Spleen (tissue), 11 donors: ENCODE results near the gene THRA. TPM values are rescaled to one million over a fixed set of nuclear protein-coding genes. Genes with fewer than 3 reads are reported as not detected.
"Not testable (repeated sequence)": the region's sequence is repeated elsewhere in the genome, so short reads cannot be mapped to it uniquely, and the experiment has no call there.

ENCODE experiments used
- DNase-seq: peaks from one replicate; pipeline ENCODE4 v3.0.0-alpha.2; 2020
- H3K27ac ChIP-seq, 8 donors: fragments of 200-600 bp; sonication (generic) in 7 of 8; 1 replicate in 4 of 8; 2 replicates in 4 of 8; pipeline versions ENCODE4 v1.5.0 to v1.8.0; 2016 to 2021; ENCODE audit warnings: inconsistent platforms in 4 of 8, mild to moderate bottlenecking in 4 of 8, moderate library complexity in 1 of 8
- H3K27me3 ChIP-seq, 7 donors: fragments of 200-600 bp; sonication (generic) in 6 of 7; replicated peaks in 1 of 7; 1 replicate in 4 of 7; 2 replicates in 3 of 7; pipeline versions ENCODE4 v1.5.0 to v1.8.0; 2016 to 2021; ENCODE audit warnings: inconsistent platforms in 3 of 7, mild to moderate bottlenecking in 1 of 7
- H3K36me3 ChIP-seq, 6 donors: fragments of 200-600 bp; sonication (generic) in 5 of 6; 1 replicate in 4 of 6; 2 replicates in 2 of 6; pipeline versions ENCODE4 v1.5.0 to v1.8.0; 2016 to 2021; ENCODE audit warnings: inconsistent platforms in 2 of 6
- H3K4me1 ChIP-seq, 6 donors: fragments of 200-600 bp; sonication (generic) in 5 of 6; 1 replicate in 3 of 6; 2 replicates in 3 of 6; pipeline versions ENCODE4 v1.5.0 to v1.8.0; 2016 to 2021; ENCODE audit warnings: inconsistent platforms in 3 of 6
- H3K4me3 ChIP-seq, 8 donors: fragments of 200-600 bp; sonication (generic) in 7 of 8; 1 replicate in 4 of 8; 2 replicates in 4 of 8; pipeline versions ENCODE4 v1.5.0 to v1.8.0; 2016 to 2021; ENCODE audit warnings: inconsistent platforms in 4 of 8, mild to moderate bottlenecking in 4 of 8, moderate library complexity in 2 of 8
- H3K9me3 ChIP-seq, 8 donors: fragments of 200-600 bp; sonication (generic) in 7 of 8; 1 replicate in 4 of 8; 2 replicates in 4 of 8; pipeline versions ENCODE4 v1.5.0 to v1.8.0; 2016 to 2021; ENCODE audit warnings: inconsistent platforms in 4 of 8
- POLR2A ChIP-seq, 3 donors: fragments of 450-650 bp; IDR thresholded peaks; one replicate each; pipeline ENCODE4 v1.5.1; 2017; ENCODE audit warnings: antibody characterized with exemption in 3 of 3, mild to moderate bottlenecking in 1 of 3
- POLR2AphosphoS5 ChIP-seq, 3 donors: sonication (generic); formaldehyde crosslinking; IDR thresholded peaks; one replicate each; pipeline ENCODE4 v1.5.1; 2017; ENCODE audit warnings: antibody characterized with exemption in 3 of 3
- WGBS, 5 donors: extraction: QIAGEN DNeasy Blood & Tissue Kit in 3 of 5; methylation state at CpG; one replicate each; pipeline versions ENCODE4 v1.1.5 to v1.1.7; 2013 to 2018; 5-methylcytosine and 5-hydroxymethylcytosine counted together
- intact Hi-C: fragments of 100-400 bp; cut with DNase I; formaldehyde crosslinking; loops from one replicate; pipeline ENCODE4 v1.15.0; 2023; ENCODE audit warnings: low total_unique reads
- microRNA-seq, 3 donors: library from miRNA; unstranded; fragments of <30 nt; microRNA quantifications; one replicate each; pipeline versions ENCODE4 to v1.1.0, GENCODE V29; 2019 to 2020
- polyA plus RNA-seq, 3 donors: library from polyadenylated mRNA; stranded (reverse); fragments of 200-250 nt; gene quantifications; one replicate each; pipeline ENCODE4 v1.2.1, GENCODE V29; 2013
- small RNA-seq, 4 donors: library from RNA; depleted of rRNA; stranded (forward); fragments of <200 nt; gene quantifications; one replicate each; pipeline ENCODE3, GENCODE V24; 2016
- total RNA-seq, 7 donors: library from RNA; depleted of rRNA in 3 of 7; stranded (reverse); fragments of >200 nt in 3 of 7; fragmentation: NEBNext Ultra II Directional in 4 of 7; extraction: Animal tissue kit (Norgen Biotek cat#: 25700) in 4 of 7; gene quantifications; one replicate each; pipeline versions ENCODE4 v1.1.0 to v1.2.1, GENCODE V29; 2016 to 2021
- TF ChIP-seq, protein P1 (sequence below), 11 experiments: fragments of 200-600 bp in 7 of 11; fragments of 450-650 bp in 4 of 11; sonication (generic) in 4 of 11; IDR thresholded peaks in 8 of 11; conservative IDR thresholded peaks in 3 of 11; 1 replicate in 7 of 11; 2 replicates in 4 of 11; pipeline versions ENCODE4 v1.4.0 to v1.8.0; 2016 to 2021; ENCODE audit warnings: antibody characterized with exemption in 11 of 11, inconsistent platforms in 4 of 11, mild to moderate bottlenecking in 1 of 11
- donor health status: healthy with polysubstance abuse.
- donor health status: DM: no; HTN: no; CAD: no; lungs with moderate emphysema.
- donor health status: DM: no; HTN: no; CAD: no.
- donor health status: Bipolar disorder and iron deficiency.
- donor health status: healthy.
- donor health status: DM: no; HTN: no; CAD: no.
- donor health status: DM: yes; HTN: yes; CAD: no.

Gene THRA
- total and polyA plus RNA-seq, 10 donors = 3.9 to 36.1 (median 16.9) TPM

DNA sequence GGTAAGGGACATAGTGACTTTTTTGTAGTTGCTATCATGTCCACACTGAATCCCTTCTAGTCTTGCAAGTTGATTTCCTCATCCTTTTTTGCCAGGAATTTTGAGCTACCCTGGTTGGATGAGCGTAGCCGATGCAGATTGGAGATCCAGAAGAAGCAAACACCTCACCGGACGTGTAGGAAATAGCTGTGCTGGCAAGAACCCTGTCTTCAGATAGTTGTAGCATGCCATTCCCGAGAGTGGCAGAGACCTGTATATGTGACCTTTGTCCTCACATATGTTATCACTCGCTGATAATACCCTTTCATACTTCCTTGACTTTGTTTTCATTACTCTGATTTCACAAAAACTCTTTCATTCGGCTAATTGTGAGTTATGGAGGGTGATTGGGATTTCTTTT is 71.4 kb downstream of the THRA start:
- no peaks in the 10 kb centered on the region for H3K9me3 ChIP-seq
- intact Hi-C loops = no loop called here
- 89 to 94% (median 90%) methylated on average over 7 of the region's 7 CpGs for WGBS, 5 donors
- H3K4me1 ChIP-seq = peaks cover 4 to 69% (median 21%) of the 10 kb centered on the region in 6 donors
- DNase-seq = no peak
- TF ChIP-seq POLR2A (IDR thresholded peaks at IDR 0.05) (no peak), POLR2AphosphoS5 (IDR thresholded peaks at IDR 0.05) (no peak)
- TF ChIP-seq, protein P1, sequence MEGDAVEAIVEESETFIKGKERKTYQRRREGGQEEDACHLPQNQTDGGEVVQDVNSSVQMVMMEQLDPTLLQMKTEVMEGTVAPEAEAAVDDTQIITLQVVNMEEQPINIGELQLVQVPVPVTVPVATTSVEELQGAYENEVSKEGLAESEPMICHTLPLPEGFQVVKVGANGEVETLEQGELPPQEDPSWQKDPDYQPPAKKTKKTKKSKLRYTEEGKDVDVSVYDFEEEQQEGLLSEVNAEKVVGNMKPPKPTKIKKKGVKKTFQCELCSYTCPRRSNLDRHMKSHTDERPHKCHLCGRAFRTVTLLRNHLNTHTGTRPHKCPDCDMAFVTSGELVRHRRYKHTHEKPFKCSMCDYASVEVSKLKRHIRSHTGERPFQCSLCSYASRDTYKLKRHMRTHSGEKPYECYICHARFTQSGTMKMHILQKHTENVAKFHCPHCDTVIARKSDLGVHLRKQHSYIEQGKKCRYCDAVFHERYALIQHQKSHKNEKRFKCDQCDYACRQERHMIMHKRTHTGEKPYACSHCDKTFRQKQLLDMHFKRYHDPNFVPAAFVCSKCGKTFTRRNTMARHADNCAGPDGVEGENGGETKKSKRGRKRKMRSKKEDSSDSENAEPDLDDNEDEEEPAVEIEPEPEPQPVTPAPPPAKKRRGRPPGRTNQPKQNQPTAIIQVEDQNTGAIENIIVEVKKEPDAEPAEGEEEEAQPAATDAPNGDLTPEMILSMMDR (IDR thresholded peaks at IDR 0.05 in 8 of 11, conservative IDR thresholded peaks at IDR 0.05 in 3 of 11) = no peak
- peak overlapping the region in 2 of 8 donors; percentile 13 to 99 for H3K27ac ChIP-seq
- no peaks in the 10 kb centered on the region for H3K27me3 ChIP-seq
- H3K36me3 ChIP-seq = peaks cover 6 to 94% (median 67%) of the 10 kb centered on the region in 6 donors
- H3K4me3 ChIP-seq = no peak overlapping the region

DNA sequence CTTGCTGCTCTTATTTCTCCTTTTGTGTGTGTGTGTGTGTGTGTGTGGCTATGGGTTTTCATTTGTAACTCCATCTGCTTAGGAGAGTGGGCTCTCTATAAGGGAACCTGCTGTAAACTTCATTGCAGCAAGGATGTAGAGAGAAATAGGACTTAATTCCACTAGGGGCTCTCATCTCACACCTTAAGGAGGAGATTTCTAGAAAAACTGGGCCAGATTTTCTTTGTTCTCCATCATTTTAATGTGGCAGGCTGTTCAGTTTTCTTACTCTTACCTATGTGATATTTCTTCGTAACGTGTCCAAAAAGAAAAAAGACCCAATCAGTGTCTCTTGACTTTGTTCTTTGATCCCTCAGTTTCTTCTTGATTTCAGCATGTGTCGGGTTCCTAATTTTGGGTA is 73.1 kb downstream of the THRA start:
- TF ChIP-seq POLR2A (IDR thresholded peaks at IDR 0.05) = no peak
- TF ChIP-seq, protein P1 (IDR thresholded peaks at IDR 0.05 in 8 of 11, conservative IDR thresholded peaks at IDR 0.05 in 3 of 11) = no peak
- no peak for TF ChIP-seq POLR2AphosphoS5 (IDR thresholded peaks at IDR 0.05)
- WGBS, 5 donors = 86 to 96% (median 88%) methylated on average over 3 of the region's 3 CpGs
- Histone ChIP-seq H3K27me3 (no peaks in the 10 kb centered on the region), H3K4me1 (peaks cover 10 to 63% (median 24%) of the 10 kb centered on the region in 6 donors), H3K4me3 (no peak overlapping the region), H3K36me3 (peaks cover 0 to 77% (median 53%) of the 10 kb centered on the region in 6 donors), H3K27ac (peak overlapping the region in 4 of 8 donors; percentile 21 to 99 (median 34)), H3K9me3 (no peaks in the 10 kb centered on the region)
- intact Hi-C loops = no loop called here
- DNase-seq = no peak

DNA sequence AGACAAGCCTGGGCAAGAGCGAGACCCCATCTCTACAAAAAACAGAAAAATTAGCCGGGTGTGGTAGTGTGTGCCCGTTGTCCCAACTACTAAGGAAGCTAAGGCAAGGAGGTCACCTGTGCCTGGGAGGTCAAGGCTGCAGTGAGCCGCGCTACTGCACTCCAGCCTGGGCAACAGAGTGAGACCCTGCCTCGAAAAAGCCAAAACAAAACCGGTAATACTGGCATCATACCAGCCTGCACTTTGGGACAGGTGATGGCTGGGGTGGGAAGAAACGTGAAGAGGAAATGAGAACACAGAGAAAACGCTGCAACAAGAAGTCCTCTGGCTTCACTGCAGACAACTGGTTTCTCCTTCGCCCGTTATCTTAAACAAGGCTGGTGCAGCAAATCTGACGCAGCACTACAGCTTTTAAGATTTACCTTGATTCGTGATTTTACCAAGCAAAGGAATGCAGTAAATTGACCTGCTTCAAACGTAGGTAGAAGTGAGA is 76.8 kb downstream of the THRA start:
- H3K27ac ChIP-seq = peak overlapping the region; percentile 91 to 100 (median 98)
- WGBS, 5 donors = 14 to 20% (median 16%) methylated on average over 14 of the region's 14 CpGs
- no peaks in the 10 kb centered on the region for H3K9me3 ChIP-seq
- peak; percentile 78 for DNase-seq
- peaks cover 0 to 74% (median 43%) of the 10 kb centered on the region in 6 donors for H3K36me3 ChIP-seq
- H3K4me1 ChIP-seq = peaks cover 18 to 84% (median 39%) of the 10 kb centered on the region in 6 donors
- peak overlapping the region; percentile 32 to 91 (median 60) for H3K4me3 ChIP-seq
- intact Hi-C loops = no loop called here
- no peaks in the 10 kb centered on the region for H3K27me3 ChIP-seq
- TF ChIP-seq, protein P1 (IDR thresholded peaks at IDR 0.05 in 8 of 11, conservative IDR thresholded peaks at IDR 0.05 in 3 of 11) = no peak
- TF ChIP-seq POLR2AphosphoS5 (IDR thresholded peaks at IDR 0.05) (no peak), POLR2A (IDR thresholded peaks at IDR 0.05) (no peak)

DNA sequence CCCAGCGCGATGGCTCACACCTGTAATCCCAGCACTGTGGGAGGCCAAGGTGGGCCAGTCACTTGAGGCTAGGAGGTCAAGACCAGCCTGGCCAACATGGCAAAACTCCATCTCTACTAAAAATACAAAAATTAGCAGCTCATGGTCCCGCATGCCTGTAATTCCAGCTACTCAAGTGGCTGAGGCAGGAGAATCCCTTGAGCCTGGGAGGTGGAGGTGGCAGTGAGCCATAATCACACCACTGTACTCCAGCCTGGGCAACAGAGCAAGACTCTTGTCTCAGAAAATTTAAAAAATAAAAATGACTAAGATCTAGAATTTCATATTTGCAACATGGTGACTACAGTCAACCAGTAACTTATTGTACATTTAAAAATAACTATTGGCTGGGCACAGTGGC is 80.4 kb downstream of the THRA start:
- H3K27me3 ChIP-seq, H3K4me3 ChIP-seq, H3K9me3 ChIP-seq, intact Hi-C loops, DNase-seq, H3K27ac ChIP-seq: not testable (repeated sequence)
- peaks cover 0 to 72% (median 41%) of the 10 kb centered on the region in 6 donors for H3K36me3 ChIP-seq
- H3K4me1 ChIP-seq = peaks cover 18 to 87% (median 50%) of the 10 kb centered on the region in 6 donors
- WGBS, 5 donors = 91 to 99% (median 97%) methylated on average over 3 of the region's 3 CpGs

Small RNAs within 50 kb of the gene (microRNA-seq; reads per million reads assigned to microRNA genes)
- 0 to 0.72 (median 0.28) reads per million in 3 donors for gene MIR6884

Small RNAs within 50 kb of the gene (small RNA-seq; reads per million reads assigned to genes)
- 968 to 1,926 (median 1,362) reads per million in 4 donors for gene SNORD124

Other genes with a start within 250 kb of the THRA start
- gene IKZF3, start 198.7 kb upstream of the THRA start, total RNA-seq = 100 to 1,000 TPM in 1 of 7 donors, 10 to 100 TPM in 6; 79.1 to 132 (median 86.4) TPM
- 10 to 100 TPM; 17.5 to 33.3 (median 27.8) TPM for gene IKZF3, start 198.7 kb upstream of the THRA start, polyA plus RNA-seq
- under 1 TPM in 3 of 7 donors, not detected in 4; 0.16 to 0.46 (median 0.17) TPM for gene ZPBP2, start 194.8 kb upstream of the THRA start, total RNA-seq
- under 1 TPM; 0.22 to 0.29 (median 0.24) TPM for gene ZPBP2, start 194.8 kb upstream of the THRA start, polyA plus RNA-seq
- 10 to 100 TPM; 15.4 to 30.0 (median 21.4) TPM for gene GSDMB, start 144.3 kb upstream of the THRA start, total RNA-seq
- gene GSDMB, start 144.3 kb upstream of the THRA start, polyA plus RNA-seq = 10 to 100 TPM; 13.1 to 41.9 (median 18.2) TPM
- 10 to 100 TPM; 48.0 to 77.6 (median 58.2) TPM for gene ORMDL3, start 135.4 kb upstream of the THRA start, total RNA-seq
- 10 to 100 TPM; 34.7 to 44.0 (median 40.5) TPM for gene ORMDL3, start 135.4 kb upstream of the THRA start, polyA plus RNA-seq
- not detected for gene LRRC3C, start 135.2 kb upstream of the THRA start, total RNA-seq
- under 1 TPM in 1 of 3 donors, not detected in 2; 0.08 TPM for gene LRRC3C, start 135.2 kb upstream of the THRA start, polyA plus RNA-seq
- 1 to 10 TPM in 1 of 7 donors, under 1 TPM in 4, not detected in 2; 0.30 to 1.2 (median 0.50) TPM for gene GSDMA, start 100.0 kb upstream of the THRA start, total RNA-seq
- gene GSDMA, start 100.0 kb upstream of the THRA start, polyA plus RNA-seq = under 1 TPM in 2 of 3 donors, not detected in 1; 0.07 to 0.24 TPM
- gene PSMD3, start 82.2 kb upstream of the THRA start, total RNA-seq = 10 to 100 TPM; 57.4 to 70.6 (median 65.5) TPM
- gene PSMD3, start 82.2 kb upstream of the THRA start, polyA plus RNA-seq = 10 to 100 TPM; 35.6 to 50.8 (median 43.5) TPM
- 1 to 10 TPM in 2 of 7 donors, under 1 TPM in 1, not detected in 4; 0.54 to 1.8 (median 1.6) TPM for gene CSF3, start 47.5 kb upstream of the THRA start, total RNA-seq
- gene CSF3, start 47.5 kb upstream of the THRA start, polyA plus RNA-seq = 1 to 10 TPM in 2 of 3 donors, under 1 TPM in 1; 0.24 to 1.4 (median 1.2) TPM
- gene MED24, start 8.6 kb upstream of the THRA start, total RNA-seq = 100 to 1,000 TPM in 1 of 7 donors, 10 to 100 TPM in 6; 71.7 to 102 (median 79.1) TPM
- 10 to 100 TPM; 29.2 to 54.4 (median 42.7) TPM for gene MED24, start 8.6 kb upstream of the THRA start, polyA plus RNA-seq
- gene NR1D1, start 37.6 kb downstream of the THRA start, total RNA-seq = 10 to 100 TPM in 4 of 7 donors, 1 to 10 TPM in 3; 5.5 to 15.8 (median 10.2) TPM
- gene NR1D1, start 37.6 kb downstream of the THRA start, polyA plus RNA-seq = 1 to 10 TPM; 3.3 to 6.4 (median 5.2) TPM
- gene MSL1, start 59.0 kb downstream of the THRA start, total RNA-seq = 100 to 1,000 TPM; 101 to 154 (median 127) TPM
- 10 to 100 TPM; 52.6 to 85.0 (median 73.3) TPM for gene MSL1, start 59.0 kb downstream of the THRA start, polyA plus RNA-seq
- 100 to 1,000 TPM in 1 of 7 donors, 10 to 100 TPM in 6; 67.0 to 105 (median 78.5) TPM for gene CASC3, start 77.6 kb downstream of the THRA start, total RNA-seq
- 10 to 100 TPM; 20.2 to 38.9 (median 35.0) TPM for gene CASC3, start 77.6 kb downstream of the THRA start, polyA plus RNA-seq
- gene RAPGEFL1, start 114.5 kb downstream of the THRA start, total RNA-seq = 10 to 100 TPM in 2 of 7 donors, 1 to 10 TPM in 5; 5.1 to 12.7 (median 9.5) TPM
- gene RAPGEFL1, start 114.5 kb downstream of the THRA start, polyA plus RNA-seq = 1 to 10 TPM; 2.9 to 5.9 (median 3.3) TPM
- 10 to 100 TPM; 16.9 to 43.2 (median 29.7) TPM for gene WIPF2, start 156.3 kb downstream of the THRA start, total RNA-seq
- gene WIPF2, start 156.3 kb downstream of the THRA start, polyA plus RNA-seq = 10 to 100 TPM in 1 of 3 donors, 1 to 10 TPM in 2; 3.7 to 11.3 (median 4.7) TPM
- 10 to 100 TPM in 2 of 7 donors, 1 to 10 TPM in 5; 4.2 to 11.6 (median 5.7) TPM for gene CDC6, start 224.9 kb downstream of the THRA start, total RNA-seq
- gene CDC6, start 224.9 kb downstream of the THRA start, polyA plus RNA-seq = 1 to 10 TPM; 1.2 to 4.8 (median 4.1) TPM
- gene RARA, start 246.2 kb downstream of the THRA start, total RNA-seq = 10 to 100 TPM; 56.6 to 95.1 (median 71.2) TPM
- gene RARA, start 246.2 kb downstream of the THRA start, polyA plus RNA-seq = 10 to 100 TPM; 13.3 to 28.3 (median 14.8) TPM